Gastrocnemius medialis (tissue), 4 donors: Measurements from ENCODE around the gene LTBP1. TPM values are rescaled to one million over a fixed set of nuclear protein-coding genes. Genes with fewer than 3 reads are reported as not detected.

Experiments used
- ATAC-seq, 2 donors: fragments of 150-250 bp; one replicate each; pipeline ENCODE4 v1.9.1; 2016
- DNase-seq, 2 donors: peaks; one replicate each; pipeline ENCODE4 v3.0.0-alpha.2; 2019
- H3K27ac ChIP-seq, 4 donors: fragments of 200-600 bp; sonication (generic); 1 replicate in 1 of 4; 2 replicates in 3 of 4; pipeline ENCODE4 v1.5.1; 2016 to 2018; ENCODE audit warnings: mild to moderate bottlenecking in 2 of 4, moderate library complexity in 1 of 4
- H3K27me3 ChIP-seq, 3 donors: fragments of 200-600 bp; sonication (generic) in 2 of 3; 1 replicate in 1 of 3; 2 replicates in 2 of 3; pipeline versions ENCODE4 v1.5.1 to v1.6.0; 2016 to 2019; ENCODE audit warnings: mild to moderate bottlenecking in 1 of 3, moderate library complexity in 1 of 3
- H3K36me3 ChIP-seq, 2 donors: fragments of 200-600 bp; sonication (generic) in 1 of 2; one replicate each; pipeline ENCODE4 v1.5.1; 2017 to 2018
- H3K4me1 ChIP-seq, 2 donors: fragments of 200-600 bp; sonication (generic) in 1 of 2; one replicate each; pipeline ENCODE4 v1.5.1; 2016 to 2017; ENCODE audit warnings: mild to moderate bottlenecking in 2 of 2
- H3K4me3 ChIP-seq, 4 donors: fragments of 200-600 bp; sonication (generic) in 3 of 4; 1 replicate in 1 of 4; 2 replicates in 3 of 4; pipeline ENCODE4 v1.5.1; 2016 to 2019; ENCODE audit warnings: mild to moderate bottlenecking in 2 of 4
- H3K9me3 ChIP-seq, 3 donors: fragments of 200-600 bp; sonication (generic) in 2 of 3; 1 replicate in 1 of 3; 2 replicates in 2 of 3; pipeline ENCODE4 v1.5.1; 2016 to 2019
- POLR2A ChIP-seq, 2 donors: fragments of 450-650 bp; IDR thresholded peaks; one replicate each; pipeline ENCODE4 v1.6.1; 2017; ENCODE audit warnings: antibody characterized with exemption in 2 of 2, mild to moderate bottlenecking in 2 of 2, moderate library complexity in 2 of 2
- in situ Hi-C, 4 donors: fragments of 200-750 bp; cut with MboI; loops; one replicate each; pipeline versions ENCODE4 v1.15.0 to v1.8.0; 2017; ENCODE audit warnings: low sequenced_read_pairs in 4 of 4
- intact Hi-C: fragments of 100-400 bp; cut with DNase I; formaldehyde crosslinking; loops from one replicate; pipeline ENCODE4 v1.15.1; 2023; ENCODE audit warnings: low total_unique reads
- total RNA-seq, 4 donors: library from RNA; depleted of rRNA; stranded (reverse); fragments of >200 nt; gene quantifications; one replicate each; pipeline versions ENCODE4 v1.1.0 to v1.2.3, GENCODE V29; 2016
- TF ChIP-seq, protein P1 (sequence below), 5 experiments: fragments of 450-650 bp in 3 of 5; fragments of 200-600 bp in 2 of 5; sonication (generic) in 2 of 5; IDR thresholded peaks in 4 of 5; conservative IDR thresholded peaks in 1 of 5; 1 replicate in 4 of 5; 2 replicates in 1 of 5; pipeline ENCODE4 v1.5.1; 2016 to 2019; ENCODE audit warnings: antibody characterized with exemption in 5 of 5, mild to moderate bottlenecking in 3 of 5, moderate library complexity in 3 of 5

LTBP1 gene
- total RNA-seq, 4 donors from 2014 or later, result 8.0 to 42.8 (median 18.4) TPM

DNA sequence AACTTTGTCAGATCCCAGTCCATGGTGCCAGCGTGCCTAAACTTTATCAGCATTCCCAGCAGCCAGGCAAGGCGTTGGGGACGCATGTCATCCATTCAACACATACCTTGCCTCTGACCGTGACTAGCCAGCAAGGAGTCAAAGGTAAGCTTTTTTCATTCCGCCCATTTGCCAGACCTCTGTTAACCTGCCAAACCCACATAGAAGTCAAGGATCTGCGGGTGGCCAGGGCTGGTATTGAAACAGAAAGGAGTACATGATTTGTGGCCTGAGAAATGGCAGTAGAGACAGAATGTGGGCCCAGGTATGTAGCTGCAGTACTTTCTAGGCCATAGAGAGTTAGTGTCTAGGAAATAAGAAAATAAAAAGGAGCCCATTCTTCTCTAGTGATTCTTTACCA is 240.2 kb downstream of the LTBP1 start:
- no peak overlapping the region for H3K27ac ChIP-seq
- H3K9me3 ChIP-seq, result no peaks in the 10 kb centered on the region
- in situ Hi-C loops, result no loop called here
- intact Hi-C loops, result no loop called here
- ATAC-seq (no peak), DNase-seq (no peak)
- no peak overlapping the region for H3K4me3 ChIP-seq
- H3K4me1 ChIP-seq, result no peaks in the 10 kb centered on the region
- TF ChIP-seq, protein P1, sequence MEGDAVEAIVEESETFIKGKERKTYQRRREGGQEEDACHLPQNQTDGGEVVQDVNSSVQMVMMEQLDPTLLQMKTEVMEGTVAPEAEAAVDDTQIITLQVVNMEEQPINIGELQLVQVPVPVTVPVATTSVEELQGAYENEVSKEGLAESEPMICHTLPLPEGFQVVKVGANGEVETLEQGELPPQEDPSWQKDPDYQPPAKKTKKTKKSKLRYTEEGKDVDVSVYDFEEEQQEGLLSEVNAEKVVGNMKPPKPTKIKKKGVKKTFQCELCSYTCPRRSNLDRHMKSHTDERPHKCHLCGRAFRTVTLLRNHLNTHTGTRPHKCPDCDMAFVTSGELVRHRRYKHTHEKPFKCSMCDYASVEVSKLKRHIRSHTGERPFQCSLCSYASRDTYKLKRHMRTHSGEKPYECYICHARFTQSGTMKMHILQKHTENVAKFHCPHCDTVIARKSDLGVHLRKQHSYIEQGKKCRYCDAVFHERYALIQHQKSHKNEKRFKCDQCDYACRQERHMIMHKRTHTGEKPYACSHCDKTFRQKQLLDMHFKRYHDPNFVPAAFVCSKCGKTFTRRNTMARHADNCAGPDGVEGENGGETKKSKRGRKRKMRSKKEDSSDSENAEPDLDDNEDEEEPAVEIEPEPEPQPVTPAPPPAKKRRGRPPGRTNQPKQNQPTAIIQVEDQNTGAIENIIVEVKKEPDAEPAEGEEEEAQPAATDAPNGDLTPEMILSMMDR (IDR thresholded peaks at IDR 0.05 in 4 of 5, conservative IDR thresholded peaks at IDR 0.05 in 1 of 5), result no peak
- TF ChIP-seq POLR2A (IDR thresholded peaks at IDR 0.05), result no peak
- peaks cover 0 to 18% of the 10 kb centered on the region in 2 donors for H3K36me3 ChIP-seq
- no peaks in the 10 kb centered on the region for H3K27me3 ChIP-seq

DNA sequence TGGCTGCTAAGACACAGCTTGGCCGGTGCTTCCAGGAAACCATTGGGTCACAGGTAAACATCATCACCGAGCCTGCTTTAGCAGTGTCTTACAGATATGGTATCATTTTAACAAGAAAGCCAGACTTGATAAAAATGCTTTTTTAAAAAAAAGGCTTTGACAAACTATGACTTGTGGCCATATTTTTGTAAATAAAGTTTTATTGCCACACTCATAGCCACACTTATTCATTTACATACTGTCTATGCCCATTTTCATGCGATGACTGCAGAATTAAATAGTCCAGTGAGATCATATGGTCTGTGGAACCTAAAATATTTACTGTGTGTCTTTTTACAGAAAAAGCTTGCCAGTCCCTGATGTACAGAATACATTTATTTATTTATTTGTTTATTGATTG is 242.0 kb downstream of the LTBP1 start:
- Histone ChIP-seq H3K27me3 (no peaks in the 10 kb centered on the region), H3K4me1 (no peaks in the 10 kb centered on the region), H3K4me3 (no peak overlapping the region), H3K27ac (no peak overlapping the region), H3K9me3 (no peaks in the 10 kb centered on the region), H3K36me3 (peaks cover 0 to 23% of the 10 kb centered on the region in 2 donors)
- intact Hi-C loops (no loop called here), in situ Hi-C loops (no loop called here)
- ATAC-seq (no peak), DNase-seq (no peak)
- TF ChIP-seq, protein P1 (IDR thresholded peaks at IDR 0.05 in 4 of 5, conservative IDR thresholded peaks at IDR 0.05 in 1 of 5), result no peak

DNA sequence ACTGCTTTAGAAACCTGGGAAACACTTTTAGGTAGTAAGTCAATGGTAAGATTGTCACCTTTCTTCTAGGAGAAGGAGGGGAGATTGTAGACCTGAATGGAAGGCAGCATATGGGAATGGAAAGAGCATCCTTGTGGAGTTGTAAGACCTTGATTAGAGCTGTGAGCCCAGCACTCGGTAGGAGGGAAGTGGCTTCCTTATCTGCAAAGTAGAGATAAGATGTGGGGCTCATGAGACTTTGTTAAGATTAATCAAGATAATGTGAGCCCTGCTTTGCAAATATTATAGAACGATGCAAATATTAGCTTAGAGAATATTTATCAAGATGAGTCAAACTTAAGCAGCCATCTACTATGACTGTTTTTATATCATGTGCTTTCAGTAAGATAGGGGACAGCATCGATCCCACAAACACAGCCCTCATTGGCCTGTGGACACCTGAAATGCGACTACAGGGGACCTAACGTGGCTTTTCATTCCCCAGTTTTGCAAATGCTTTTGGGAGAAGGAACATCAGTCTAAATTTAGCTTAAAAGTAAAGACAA is 243.7 kb downstream of the LTBP1 start:
- Histone ChIP-seq H3K4me1 (no peaks in the 10 kb centered on the region), H3K36me3 (peaks cover 0 to 23% of the 10 kb centered on the region in 2 donors), H3K9me3 (no peaks in the 10 kb centered on the region), H3K4me3 (no peak overlapping the region), H3K27me3 (no peaks in the 10 kb centered on the region), H3K27ac (no peak overlapping the region)
- DNase-seq (no peak), ATAC-seq (no peak)
- TF ChIP-seq, protein P1 (IDR thresholded peaks at IDR 0.05 in 4 of 5, conservative IDR thresholded peaks at IDR 0.05 in 1 of 5), result no peak
- no peak for TF ChIP-seq POLR2A (IDR thresholded peaks at IDR 0.05)
- intact Hi-C loops (no loop called here), in situ Hi-C loops (no loop called here)

DNA sequence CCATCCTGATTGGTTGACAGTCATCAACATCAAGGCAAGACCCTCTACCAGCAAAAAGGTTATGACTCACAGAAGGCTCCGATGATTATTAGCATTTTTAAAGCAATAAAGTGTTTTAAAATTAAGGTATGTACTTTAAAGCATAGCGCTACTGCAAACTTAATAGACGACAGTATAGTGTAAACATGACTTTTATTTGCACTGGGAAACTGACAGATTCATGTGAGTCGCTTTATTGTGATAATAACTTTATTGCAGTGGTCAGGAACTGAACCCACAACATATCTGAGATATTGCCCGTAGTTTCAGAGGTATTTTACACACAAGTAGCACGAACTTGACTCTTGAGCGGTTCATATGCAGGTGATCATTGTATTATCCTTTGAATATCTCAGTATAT is 249.1 kb downstream of the LTBP1 start:
- Histone ChIP-seq H3K27me3 (no peaks in the 10 kb centered on the region), H3K4me1 (no peaks in the 10 kb centered on the region), H3K27ac (no peak overlapping the region), H3K4me3 (no peak overlapping the region), H3K9me3 (no peaks in the 10 kb centered on the region), H3K36me3 (peaks cover 0 to 5% of the 10 kb centered on the region in 2 donors)
- in situ Hi-C loops, result no loop called here
- DNase-seq (no peak), ATAC-seq (no peak)
- intact Hi-C loops, result no loop called here
- TF ChIP-seq POLR2A (IDR thresholded peaks at IDR 0.05), result no peak
- TF ChIP-seq, protein P1 (IDR thresholded peaks at IDR 0.05 in 4 of 5, conservative IDR thresholded peaks at IDR 0.05 in 1 of 5), result no peak

DNA sequence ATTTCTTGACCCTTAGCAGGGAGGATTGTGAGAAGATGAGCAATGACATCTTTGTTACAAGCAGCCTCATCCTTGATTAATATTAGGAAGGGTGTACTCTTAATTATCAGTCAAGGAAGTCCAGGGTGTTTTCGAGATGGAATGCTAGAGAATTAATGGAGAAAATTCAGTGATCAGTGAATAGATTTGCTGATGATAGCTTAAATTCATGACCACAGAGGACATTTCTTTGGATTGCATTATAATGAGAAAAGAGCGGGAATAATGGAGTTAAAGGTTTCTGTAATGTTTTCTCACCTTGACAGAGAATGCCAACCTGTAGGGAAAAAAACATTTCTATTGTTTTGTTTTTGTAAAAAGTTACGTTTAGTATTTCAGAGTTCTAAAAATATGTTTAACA is 249.9 kb downstream of the LTBP1 start:
- intact Hi-C loops, result no loop called here
- no peak for ATAC-seq

More for the DNA sequence above, 249.9 kb downstream of the LTBP1 start:
- H3K4me3 ChIP-seq, result no peak overlapping the region
- no peak for DNase-seq
- H3K4me1 ChIP-seq, result no peaks in the 10 kb centered on the region
- H3K36me3 ChIP-seq, result peaks cover 0 to 5% of the 10 kb centered on the region in 2 donors
- no peak overlapping the region for H3K27ac ChIP-seq
- no peak for TF ChIP-seq POLR2A (IDR thresholded peaks at IDR 0.05)
- TF ChIP-seq, protein P1 (IDR thresholded peaks at IDR 0.05 in 4 of 5, conservative IDR thresholded peaks at IDR 0.05 in 1 of 5), result no peak
- H3K27me3 ChIP-seq, result no peaks in the 10 kb centered on the region
- no peaks in the 10 kb centered on the region for H3K9me3 ChIP-seq
- in situ Hi-C loops, result no loop called here
